ENCODE data around the gene TNFSF11. TPM values are rescaled to one million over a fixed set of nuclear protein-coding genes. Genes with fewer than 3 reads are reported as not detected.

Gene TNFSF11
- total and polyA plus RNA-seq, 12 donors: not detected

- no peak for DNase-seq
- H3K4me1 ChIP-seq: no peaks in the 10 kb centered on the region
- H3K4me3 ChIP-seq: no peak overlapping the region
- no peaks in the 10 kb centered on the region for H3K9me3 ChIP-seq
- peaks cover 0 to 21% (median under 1%) of the 10 kb centered on the region in 7 donors for H3K27me3 ChIP-seq
- no peaks in the 10 kb centered on the region for H3K36me3 ChIP-seq
- TF ChIP-seq, protein P1, sequence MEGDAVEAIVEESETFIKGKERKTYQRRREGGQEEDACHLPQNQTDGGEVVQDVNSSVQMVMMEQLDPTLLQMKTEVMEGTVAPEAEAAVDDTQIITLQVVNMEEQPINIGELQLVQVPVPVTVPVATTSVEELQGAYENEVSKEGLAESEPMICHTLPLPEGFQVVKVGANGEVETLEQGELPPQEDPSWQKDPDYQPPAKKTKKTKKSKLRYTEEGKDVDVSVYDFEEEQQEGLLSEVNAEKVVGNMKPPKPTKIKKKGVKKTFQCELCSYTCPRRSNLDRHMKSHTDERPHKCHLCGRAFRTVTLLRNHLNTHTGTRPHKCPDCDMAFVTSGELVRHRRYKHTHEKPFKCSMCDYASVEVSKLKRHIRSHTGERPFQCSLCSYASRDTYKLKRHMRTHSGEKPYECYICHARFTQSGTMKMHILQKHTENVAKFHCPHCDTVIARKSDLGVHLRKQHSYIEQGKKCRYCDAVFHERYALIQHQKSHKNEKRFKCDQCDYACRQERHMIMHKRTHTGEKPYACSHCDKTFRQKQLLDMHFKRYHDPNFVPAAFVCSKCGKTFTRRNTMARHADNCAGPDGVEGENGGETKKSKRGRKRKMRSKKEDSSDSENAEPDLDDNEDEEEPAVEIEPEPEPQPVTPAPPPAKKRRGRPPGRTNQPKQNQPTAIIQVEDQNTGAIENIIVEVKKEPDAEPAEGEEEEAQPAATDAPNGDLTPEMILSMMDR (IDR thresholded peaks at IDR 0.05): no peak
- H3K27ac ChIP-seq: no peak overlapping the region
- WGBS, 2 donors: 93 to 96% methylated on average over 1 of the region's 1 CpG
- intact Hi-C loops (cut with DNase I): loop anchor here in 2 of 10 donors (10.0 kb wide), 1 partner anchor 165 kb away; no protein-coding TSS in a partner anchor
- ATAC-seq: no peak
Measured at GRCh38 chr13:42649831-42650230, 75.9 kb downstream of the TNFSF11 start.

GRCh38 chr13:42650506-42650905 lies 76.6 kb downstream of the TNFSF11 start:
- ATAC-seq (no peak), DNase-seq (no peak)
- H3K9me3 ChIP-seq: no peaks in the 10 kb centered on the region
- intact Hi-C loops (cut with DNase I): loop anchor here in 2 of 10 donors (10.0 kb wide), 1 partner anchor 164 kb away; no protein-coding TSS in a partner anchor
- no peak overlapping the region for H3K4me3 ChIP-seq
- peaks cover 0 to 23% (median 7%) of the 10 kb centered on the region in 7 donors for H3K27me3 ChIP-seq
- WGBS, 2 donors: 64 to 76% methylated on average over 3 of the region's 3 CpGs
- TF ChIP-seq, protein P1 (IDR thresholded peaks at IDR 0.05): no peak
- H3K27ac ChIP-seq: no peak overlapping the region
- H3K36me3 ChIP-seq: no peaks in the 10 kb centered on the region
- no peaks in the 10 kb centered on the region for H3K4me1 ChIP-seq

DNA sequence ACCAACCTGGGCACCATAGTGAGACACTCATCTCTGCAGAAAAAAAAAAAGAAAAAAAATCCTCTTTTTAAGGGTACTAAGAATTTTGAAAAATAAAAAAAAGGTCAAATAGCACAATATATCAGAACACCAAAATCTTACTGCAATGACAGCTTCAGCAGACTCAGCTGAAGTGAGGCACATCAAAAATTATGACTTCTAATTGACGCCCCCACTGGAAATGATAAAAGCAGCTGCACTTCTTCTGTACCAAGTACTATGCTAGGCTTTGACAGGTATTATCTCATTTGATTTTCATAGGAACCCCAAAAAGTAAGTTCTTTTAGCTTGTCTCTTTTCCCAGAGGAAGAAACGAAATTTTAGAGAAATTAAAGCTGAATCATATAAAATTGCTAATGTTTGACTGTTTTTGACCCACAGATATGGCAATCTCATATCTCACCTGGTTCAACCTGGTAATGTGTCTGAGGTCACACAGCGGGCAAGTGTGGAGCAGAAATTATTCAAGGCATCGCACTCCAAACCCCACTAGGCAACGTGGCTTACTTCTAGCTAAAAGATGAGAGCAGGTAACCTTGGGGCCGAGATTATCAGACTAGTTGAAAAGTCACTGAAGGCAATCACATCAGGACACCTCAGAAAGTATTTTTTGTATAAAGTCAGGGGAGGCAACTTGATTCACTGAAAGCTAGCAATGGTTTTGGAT lies 78.1 kb downstream of the TNFSF11 start:
- H3K36me3 ChIP-seq: no peaks in the 10 kb centered on the region
- H3K27ac ChIP-seq: no peak overlapping the region
- peaks cover 0 to 31% (median 9%) of the 10 kb centered on the region in 7 donors for H3K27me3 ChIP-seq
- intact Hi-C loops (cut with DNase I): loop anchor here in 2 of 10 donors (10.0 kb wide), 1 partner anchor 163 kb away; no protein-coding TSS in a partner anchor
- H3K4me3 ChIP-seq: no peak overlapping the region
- ATAC-seq (no peak), DNase-seq (no peak)
- WGBS, 2 donors: 83 to 85% methylated on average over 6 of the region's 6 CpGs
- TF ChIP-seq, protein P1 (IDR thresholded peaks at IDR 0.05): no peak
- H3K9me3 ChIP-seq: no peaks in the 10 kb centered on the region
- no peaks in the 10 kb centered on the region for H3K4me1 ChIP-seq

DNA sequence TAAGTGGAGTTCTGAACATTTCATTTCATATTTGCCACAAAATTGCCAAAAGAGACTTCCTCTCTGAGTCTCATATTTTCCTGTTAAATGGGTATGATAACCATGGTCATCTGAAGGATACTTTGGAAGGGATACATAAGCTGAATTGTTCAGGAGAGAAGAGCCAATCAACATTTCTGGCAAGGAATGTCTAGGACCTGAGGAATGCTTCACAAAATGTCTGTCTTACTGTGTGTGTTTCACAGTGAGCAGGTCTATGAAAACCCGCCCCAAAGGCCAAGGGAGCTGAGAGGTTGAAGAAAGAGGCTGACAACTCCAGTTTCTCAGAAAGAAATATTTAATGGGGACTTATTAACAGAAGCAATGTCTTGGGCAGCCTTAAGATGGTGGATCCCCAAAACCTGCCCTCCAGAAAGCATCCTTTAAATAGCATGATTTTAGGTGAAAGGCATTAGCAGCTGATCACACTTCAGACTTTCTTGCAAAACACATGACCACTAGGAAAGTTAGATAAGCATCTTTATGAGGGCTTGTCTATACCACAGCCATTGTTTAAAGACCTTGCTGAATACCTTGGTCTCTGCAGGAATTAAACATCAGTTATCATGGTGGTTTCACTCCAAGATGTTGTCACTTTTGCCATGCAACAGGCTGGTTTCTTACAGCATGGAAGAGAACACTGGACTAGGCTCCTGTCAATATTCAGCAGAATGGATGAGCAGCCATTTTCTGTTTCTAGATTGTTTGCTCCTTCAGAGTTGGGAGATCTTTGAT lies 78.9 kb downstream of the TNFSF11 start:
- no peaks in the 10 kb centered on the region for H3K36me3 ChIP-seq
- intact Hi-C loops (cut with DNase I): loop anchor here in 2 of 10 donors (10.0 kb wide), 1 partner anchor 162 kb away; no protein-coding TSS in a partner anchor
- TF ChIP-seq, protein P1 (IDR thresholded peaks at IDR 0.05): no peak
- 96 to 100% methylated on average over 1 of the region's 1 CpG for WGBS, 2 donors
- no peak overlapping the region for H3K27ac ChIP-seq
- ATAC-seq: no peak
- H3K4me1 ChIP-seq: no peaks in the 10 kb centered on the region
- no peak overlapping the region for H3K4me3 ChIP-seq
- no peaks in the 10 kb centered on the region for H3K9me3 ChIP-seq
- H3K27me3 ChIP-seq: peaks cover 0 to 32% (median 10%) of the 10 kb centered on the region in 7 donors
- no peak for DNase-seq

Measured in heart right ventricle (tissue), 16 donors.